HK-2 (cell line): ENCODE results near the gene WNK3.

Experiments used
- DNase-seq: peaks from one replicate; pipeline ENCODE4 v3.0.0-alpha.2; 2018; ENCODE audit not compliant: unreplicated experiment

Gene WNK3

GRCh38 chrX:54171091-54171490 is 186.8 kb downstream of the WNK3 start:
- no peak for DNase-seq

GRCh38 chrX:54166915-54167314 is 190.9 kb downstream of the WNK3 start:
- DNase-seq: no peak

- no peak for DNase-seq
These were observed 200.3 kb downstream of the WNK3 start for GRCh38 chrX:54157561-54157960.
